Fibroblast of lung (primary cell): ENCODE measurements around the gene IFNW1. TPM values are rescaled to one million over a fixed set of nuclear protein-coding genes. Genes with fewer than 3 reads are reported as not detected.
A peak's percentile ranks its signal among the peaks of the same experiment; 100 is the strongest.

Source experiments
- DNase-seq, 2 donors: peaks; one replicate each; pipeline versions ENCODE4 v3.0.0 to v3.0.0-alpha.2; 2010; ENCODE audit warnings: low read depth in 2 of 2
- H2AFZ ChIP-seq: 2 replicates; pipeline ENCODE4 v1.5.1; 2012; ENCODE audit warnings: low read length, control low read depth, inconsistent platforms
- H3K27ac ChIP-seq: 2 replicates; pipeline ENCODE4 v1.5.1; 2011; ENCODE audit warnings: low read length, control low read depth; ENCODE audit not compliant: insufficient read depth
- H3K27me3 ChIP-seq: 2 replicates; pipeline ENCODE4 v1.5.1; 2011; ENCODE audit warnings: mild to moderate bottlenecking, low read length; ENCODE audit not compliant: control insufficient read depth, insufficient read depth
- H3K36me3 ChIP-seq: 2 replicates; pipeline ENCODE4 v1.5.1; 2011; ENCODE audit warnings: low read length; ENCODE audit not compliant: control insufficient read depth, insufficient read depth
- H3K4me1 ChIP-seq: 2 replicates; pipeline ENCODE4 v1.5.1; 2011; ENCODE audit warnings: low read length; ENCODE audit not compliant: control insufficient read depth, insufficient read depth; ENCODE audit errors: extremely low read depth
- H3K4me2 ChIP-seq: 2 replicates; pipeline ENCODE4 v1.5.1; 2011; ENCODE audit warnings: low read length, control low read depth; ENCODE audit not compliant: insufficient read depth; ENCODE audit errors: extremely low read depth
- H3K4me3 ChIP-seq, 4 experiments: fragments of 200-600 bp in 1 of 4; sonication (generic) in 1 of 4; replicated peaks in 1 of 4; 2 replicates each; pipeline ENCODE4 v1.5.1; 2011 to 2016; ENCODE audit warnings: low read length in 4 of 4, low read depth in 3 of 4, mild to moderate bottlenecking in 3 of 4, control low read depth in 2 of 4, inconsistent platforms in 1 of 4, mixed read lengths in 1 of 4; ENCODE audit not compliant: insufficient read depth in 1 of 4; ENCODE audit errors: control extremely low read depth in 1 of 4
- H3K79me2 ChIP-seq: 2 replicates; pipeline ENCODE4 v1.5.1; 2012; ENCODE audit warnings: mild to moderate bottlenecking, low read length, inconsistent platforms; ENCODE audit not compliant: control insufficient read depth, insufficient read depth
- H3K9ac ChIP-seq: 2 replicates; pipeline ENCODE4 v1.5.1; 2011; ENCODE audit warnings: mild to moderate bottlenecking, low read length, control low read depth; ENCODE audit not compliant: insufficient read depth
- H3K9me3 ChIP-seq: 2 replicates; pipeline ENCODE4 v1.5.1; 2012; ENCODE audit warnings: low read depth, low read length; ENCODE audit not compliant: control insufficient read depth, insufficient read depth
- H4K20me1 ChIP-seq: 2 replicates; pipeline ENCODE4 v1.5.1; 2011; ENCODE audit warnings: low read length; ENCODE audit not compliant: control insufficient read depth, insufficient read depth; ENCODE audit errors: extremely low read depth
- EZH2 ChIP-seq: IDR thresholded peaks from 2 replicates; pipeline ENCODE4 v1.5.1; 2012; ENCODE audit warnings: low read length, control low read depth, mild to moderate bottlenecking; ENCODE audit errors: missing control alignments
- polyA plus RNA-seq, 2 donors: library from polyadenylated mRNA; depleted of rRNA in 1 of 2; stranded (reverse) in 1 of 2; unstranded in 1 of 2; fragments of >200 nt; gene quantifications; 2 replicates each; pipeline ENCODE4 v1.2.1, GENCODE V29; 2011 to 2012; ENCODE audit warnings: missing spikeins in 1 of 2
- total RNA-seq: library from RNA; depleted of rRNA; stranded (reverse); fragments of >200 nt; gene quantifications from 2 replicates; pipeline ENCODE4 v1.2.1, GENCODE V29; 2014
- TF ChIP-seq, protein P1 (sequence below), 2 donors: IDR thresholded peaks in 1 of 2; conservative IDR thresholded peaks in 1 of 2; 1 replicate in 1 of 2; 2 replicates in 1 of 2; pipeline ENCODE4 v1.5.1; 2011 to 2012; ENCODE audit warnings: low read length in 2 of 2, control low read depth in 1 of 2, inconsistent platforms in 1 of 2, low read depth in 1 of 2, mild to moderate bottlenecking in 1 of 2

IFNW1 gene
- total and polyA plus RNA-seq, 2 donors (not counting 1 experiment from before 2014, with no cell fraction given) = not detected

DNA sequence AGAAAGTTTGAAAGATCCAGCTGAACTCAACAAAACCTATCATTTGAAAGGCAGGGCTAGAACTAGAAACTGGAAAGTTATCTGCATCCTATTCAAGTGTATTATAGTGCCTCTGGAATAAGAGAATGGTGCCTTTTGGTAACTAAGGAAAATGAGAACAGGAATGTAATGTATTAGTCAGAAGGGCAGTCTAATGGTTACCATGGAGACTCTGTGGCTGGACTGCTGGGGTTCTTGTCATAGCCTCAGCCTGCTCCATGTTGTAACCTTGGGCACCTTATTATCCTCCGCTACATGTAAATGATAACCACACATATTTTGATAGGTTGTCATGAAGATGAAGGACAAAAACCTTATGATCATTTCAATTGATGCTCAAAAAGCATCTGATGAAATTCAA, 39.3 kb downstream of the IFNW1 start:
- no peak for TF ChIP-seq EZH2
- TF ChIP-seq, protein P1, sequence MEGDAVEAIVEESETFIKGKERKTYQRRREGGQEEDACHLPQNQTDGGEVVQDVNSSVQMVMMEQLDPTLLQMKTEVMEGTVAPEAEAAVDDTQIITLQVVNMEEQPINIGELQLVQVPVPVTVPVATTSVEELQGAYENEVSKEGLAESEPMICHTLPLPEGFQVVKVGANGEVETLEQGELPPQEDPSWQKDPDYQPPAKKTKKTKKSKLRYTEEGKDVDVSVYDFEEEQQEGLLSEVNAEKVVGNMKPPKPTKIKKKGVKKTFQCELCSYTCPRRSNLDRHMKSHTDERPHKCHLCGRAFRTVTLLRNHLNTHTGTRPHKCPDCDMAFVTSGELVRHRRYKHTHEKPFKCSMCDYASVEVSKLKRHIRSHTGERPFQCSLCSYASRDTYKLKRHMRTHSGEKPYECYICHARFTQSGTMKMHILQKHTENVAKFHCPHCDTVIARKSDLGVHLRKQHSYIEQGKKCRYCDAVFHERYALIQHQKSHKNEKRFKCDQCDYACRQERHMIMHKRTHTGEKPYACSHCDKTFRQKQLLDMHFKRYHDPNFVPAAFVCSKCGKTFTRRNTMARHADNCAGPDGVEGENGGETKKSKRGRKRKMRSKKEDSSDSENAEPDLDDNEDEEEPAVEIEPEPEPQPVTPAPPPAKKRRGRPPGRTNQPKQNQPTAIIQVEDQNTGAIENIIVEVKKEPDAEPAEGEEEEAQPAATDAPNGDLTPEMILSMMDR (conservative IDR thresholded peaks at IDR 0.05 in 1 of 2, IDR thresholded peaks at IDR 0.05 in 1 of 2; ENCODE audit: low read depth in 1 of 2, low read length in 2 of 2) = no peak
- Histone ChIP-seq H3K4me1 (no peaks in the 10 kb centered on the region), H3K79me2 (no peaks in the 10 kb centered on the region), H2AFZ (no peak overlapping the region), H3K4me2 (no peak overlapping the region), H3K9me3 (no peaks in the 10 kb centered on the region), H3K27ac (no peak overlapping the region), H3K36me3 (no peaks in the 10 kb centered on the region), H3K9ac (no peak overlapping the region), H4K20me1 (no peaks in the 10 kb centered on the region), H3K27me3 (no peaks in the 10 kb centered on the region), H3K4me3 (no peak overlapping the region)
- peak in 1 of 2 donors; percentile 23 for DNase-seq

DNA sequence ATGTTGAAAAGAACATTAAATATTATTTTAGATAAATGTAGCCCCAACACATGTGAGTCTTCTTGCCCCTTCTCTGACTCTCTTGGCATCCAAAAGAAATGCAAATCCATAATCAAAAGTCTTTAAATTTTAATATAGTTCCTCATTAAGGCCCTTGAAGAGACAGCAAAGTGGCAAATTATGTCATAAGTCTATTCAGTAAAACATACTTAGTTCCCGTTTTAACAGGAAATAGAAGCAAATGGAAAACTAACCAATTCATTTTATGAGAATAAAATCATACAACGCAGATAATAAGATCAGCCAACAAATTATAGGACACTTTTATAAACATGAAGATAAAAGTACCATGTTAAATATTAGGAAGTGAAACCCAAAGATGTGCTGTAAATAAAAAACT, 43.8 kb downstream of the IFNW1 start:
- DNase-seq = no peak
- H3K27ac ChIP-seq = no peak overlapping the region
- H3K79me2 ChIP-seq = no peaks in the 10 kb centered on the region
- H3K4me3 ChIP-seq = no peak overlapping the region
- H3K4me2 ChIP-seq = no peak overlapping the region
- TF ChIP-seq, protein P1 (conservative IDR thresholded peaks at IDR 0.05 in 1 of 2, IDR thresholded peaks at IDR 0.05 in 1 of 2; ENCODE audit: low read depth in 1 of 2, low read length in 2 of 2) = no peak
- TF ChIP-seq EZH2 = no peak
- H4K20me1 ChIP-seq = no peaks in the 10 kb centered on the region
- H3K36me3 ChIP-seq = no peaks in the 10 kb centered on the region
- H2AFZ ChIP-seq = no peak overlapping the region
- peaks cover 9% of the 10 kb centered on the region for H3K4me1 ChIP-seq
- H3K9ac ChIP-seq = no peak overlapping the region
- no peaks in the 10 kb centered on the region for H3K9me3 ChIP-seq
- no peaks in the 10 kb centered on the region for H3K27me3 ChIP-seq

DNA sequence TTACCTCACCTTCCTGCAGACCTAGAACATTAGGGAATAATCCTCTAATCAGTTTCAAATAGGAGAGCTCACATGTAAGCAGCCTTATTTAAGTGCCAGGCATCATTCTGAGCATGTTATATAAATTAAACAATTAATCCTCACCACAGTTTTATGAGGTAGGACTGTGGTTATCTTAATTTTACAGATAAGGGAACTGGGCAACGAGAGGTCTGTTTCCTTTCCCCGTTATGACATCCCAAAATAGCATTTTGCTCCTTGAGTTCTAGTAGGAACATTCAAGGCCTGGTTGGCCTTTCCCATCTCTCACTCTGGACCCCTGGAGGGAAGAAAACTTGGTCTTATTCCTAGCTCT, 44.8 kb downstream of the IFNW1 start:
- no peaks in the 10 kb centered on the region for H3K79me2 ChIP-seq
- peak overlapping the region; percentile 96 for H3K4me2 ChIP-seq
- TF ChIP-seq, protein P1 (conservative IDR thresholded peaks at IDR 0.05 in 1 of 2, IDR thresholded peaks at IDR 0.05 in 1 of 2; ENCODE audit: low read depth in 1 of 2, low read length in 2 of 2) = no peak
- TF ChIP-seq EZH2 = no peak
- peaks cover 9% of the 10 kb centered on the region for H3K4me1 ChIP-seq
- no peaks in the 10 kb centered on the region for H3K9me3 ChIP-seq
- H2AFZ ChIP-seq = peak overlapping the region; percentile 91
- H3K36me3 ChIP-seq = no peaks in the 10 kb centered on the region
- DNase-seq = no peak
- no peaks in the 10 kb centered on the region for H4K20me1 ChIP-seq
- no peak overlapping the region for H3K27ac ChIP-seq
- H3K4me3 ChIP-seq = no peak overlapping the region
- no peaks in the 10 kb centered on the region for H3K27me3 ChIP-seq
- no peak overlapping the region for H3K9ac ChIP-seq
